GM12878 (cell line): ENCODE measurements around the gene CD177. TPM values are rescaled to one million over a fixed set of nuclear protein-coding genes. Genes with fewer than 3 reads are reported as not detected.

Experiments
- ATAC-seq: fragments of 200-7000 bp; cut with Tn5 transposase; 3 replicates; pipeline ENCODE4 v1.9.1; 2020; ENCODE audit warnings: mild to moderate bottlenecking, moderate library complexity
- BruUV-seq: library from RNA; stranded (reverse); fragments of 400-500 nt; replicated peaks from 2 replicates; lab custom pipeline; 2021; lab: Mats Ljungman, UMichigan
- CTCF ChIA-PET: fragments of 300-600 bp; sonication (Branson Sonifier 250); formaldehyde crosslinking; extraction: SDS; loops from one replicate; lab custom pipeline; 2021; ENCODE audit warnings: inconsistent platforms; lab: Yijun Ruan, JAX
- POLR2A ChIA-PET: fragments of 350-600 bp; formaldehyde crosslinking; extraction: SDS; loops from one replicate; lab custom pipeline; 2021; ENCODE audit warnings: inconsistent platforms; lab: Charles Lee
- RAD21 ChIA-PET: fragments of 300-600 bp; sonication (Branson Sonifier 250); formaldehyde crosslinking; loops from one replicate; lab custom pipeline; 2023; ENCODE audit warnings: antibody characterized with exemption; ENCODE audit not compliant: unreplicated experiment; lab: Charles Lee
- SMC1A ChIA-PET: fragments of 300-600 bp; sonication (Branson Sonifier 250); formaldehyde crosslinking; loops from one replicate; lab custom pipeline; 2023; ENCODE audit not compliant: unreplicated experiment, uncharacterized antibody; lab: Charles Lee
- DNase-seq: peaks from one replicate; pipeline ENCODE4 v3.0.0-alpha.2; 2011; ENCODE audit warnings: low read depth, low spot score
- FAIRE-seq: peaks from 3 replicates; lab custom pipeline; 2011; peaks lifted over from hg19 to GRCh38; lab: Jason Lieb, UNC
- H2AFZ ChIP-seq: 2 replicates; pipeline ENCODE4 v1.6.0; 2011; ENCODE audit warnings: low read depth, low read length, control low read depth; ENCODE audit not compliant: control insufficient read depth
- H3K27ac ChIP-seq: 2 replicates; pipeline ENCODE4 v1.5.1; 2011; ENCODE audit warnings: control low read depth; ENCODE audit not compliant: control insufficient read depth, insufficient read depth
- H3K27me3 ChIP-seq, 2 experiments: replicated peaks in 1 of 2; 2 replicates each; pipeline versions ENCODE4 v1.6.0 to v1.6.1; 2011; ENCODE audit warnings: low read length in 1 of 2; ENCODE audit not compliant: control insufficient read depth in 2 of 2, insufficient read depth in 2 of 2
- H3K36me3 ChIP-seq, 2 experiments: 2 replicates each; pipeline ENCODE4 v1.5.1; 2011; ENCODE audit warnings: low read length in 1 of 2; ENCODE audit not compliant: control insufficient read depth in 2 of 2, insufficient read depth in 2 of 2
- H3K4me1 ChIP-seq: 2 replicates; pipeline ENCODE4 v1.6.1; 2011; ENCODE audit warnings: mild to moderate bottlenecking, low read length, moderate library complexity, mixed read lengths; ENCODE audit not compliant: control insufficient read depth, insufficient read depth
- H3K4me2 ChIP-seq: 2 replicates; pipeline ENCODE4 v1.6.0; 2011; ENCODE audit warnings: control low read depth; ENCODE audit not compliant: control insufficient read depth, insufficient read depth
- H3K4me3 ChIP-seq: fragments of 200-600 bp; sonication (generic); 2 replicates; pipeline ENCODE4 v1.5.1; 2016
- H3K79me2 ChIP-seq: 2 replicates; pipeline ENCODE4 v1.6.0; 2011; ENCODE audit warnings: low read length; ENCODE audit not compliant: control insufficient read depth, insufficient read depth
- H3K9ac ChIP-seq: 2 replicates; pipeline ENCODE4 v1.8.0; 2011; ENCODE audit warnings: low read length, control low read depth, mixed read lengths; ENCODE audit not compliant: control insufficient read depth, insufficient read depth
- H3K9me3 ChIP-seq: replicated peaks from 3 replicates; pipeline ENCODE4 v1.5.1; 2011; ENCODE audit warnings: mild to moderate bottlenecking, low read length; ENCODE audit not compliant: control insufficient read depth, insufficient read depth
- H4K20me1 ChIP-seq: 2 replicates; pipeline ENCODE4 v1.6.0; 2011; ENCODE audit not compliant: control insufficient read depth, insufficient read depth
- ATF3 ChIP-seq: IDR thresholded peaks from 2 replicates; pipeline ENCODE4 v1.6.1; 2011; ENCODE audit warnings: low read depth, mild to moderate bottlenecking, low read length, moderate library complexity, borderline replicate concordance; ENCODE audit errors: extremely low read depth
- CBX3 ChIP-seq: fragments of 200-600 bp; sonication (generic); IDR thresholded peaks from 2 replicates; pipeline ENCODE4 v1.6.1; 2016; ENCODE audit warnings: low read depth, borderline replicate concordance
- HCFC1 ChIP-seq: fragments of 150-350 bp; IDR thresholded peaks from 2 replicates; pipeline ENCODE4 v1.6.1; 2014; ENCODE audit warnings: low read length
- NRF1 ChIP-seq: conservative IDR thresholded peaks from 2 replicates; pipeline ENCODE4 v1.6.1; 2011; ENCODE audit warnings: mild to moderate bottlenecking, low read depth, low read length, improper control_type of control experiment
- RELA ChIP-seq: fragments of 450-650 bp; IDR thresholded peaks from 2 replicates; pipeline ENCODE4 v1.8.0; 2014; ENCODE audit warnings: borderline replicate concordance; ENCODE audit not compliant: partially characterized antibody
- SIN3A ChIP-seq: IDR thresholded peaks from 2 replicates; pipeline ENCODE4 v1.6.1; 2012; ENCODE audit warnings: low read depth, low read length, improper control_type of control experiment
- SMAD5 ChIP-seq: IDR thresholded peaks from 2 replicates; pipeline ENCODE4 v1.6.1; 2016; ENCODE audit warnings: antibody characterized with exemption, low read depth
- SUZ12 ChIP-seq: fragments of 200-600 bp; sonication (generic); IDR thresholded peaks from one replicate; pipeline ENCODE4 v1.6.1; 2018; ENCODE audit warnings: antibody characterized with exemption, mild to moderate bottlenecking; ENCODE audit not compliant: unreplicated experiment
- ZZZ3 ChIP-seq: IDR thresholded peaks from 2 replicates; pipeline ENCODE4 v1.6.1; 2011; ENCODE audit warnings: low read depth; ENCODE audit not compliant: control insufficient read depth, insufficient read length
- WGBS: methylation state at CpG from one replicate; pipeline ENCODE4 v1.1.6; 2016; ENCODE audit warnings: low lambda C conversion rate; ENCODE audit not compliant: insufficient replicate concordance, insufficient coverage; ENCODE audit errors: missing lambda C conversion rate; 5-methylcytosine and 5-hydroxymethylcytosine counted together
- in situ Hi-C: fragments of 300-500 bp; cut with MboI; formaldehyde crosslinking; loops from 9 replicates; pipeline ENCODE4 v1.14.3; 2018; ENCODE audit warnings: mixed read lengths
- intact Hi-C: fragments of 100-400 bp; cut with micrococcal nuclease; formaldehyde crosslinking; loops from one replicate; pipeline ENCODE4 v1.14.2; 2022; ENCODE audit not compliant: unreplicated experiment
- polyA plus RNA-seq, 11 experiments: library from polyadenylated mRNA; depleted of rRNA in 4 of 11; unstranded in 6 of 11; stranded (reverse) in 5 of 11; fragments of >200 nt; fragmentation: Nextera tagmentation in 4 of 11; fragmentation: Illumina TruSeq in 1 of 11; extraction: Ambion mirVana in 4 of 11; extraction: Trizol in 1 of 11; gene quantifications; 1 replicate in 1 of 11; 2 replicates in 10 of 11; pipeline versions ENCODE4 v1.2.1 to v1.2.3, GENCODE V29; 2011 to 2016; ENCODE audit warnings: inconsistent platforms in 2 of 11, missing spikeins in 2 of 11, low read depth in 1 of 11
- total RNA-seq, 4 experiments: library from RNA; depleted of rRNA in 3 of 4; stranded (reverse); fragments of >200 nt in 3 of 4; fragmentation: Illumina TruSeq in 1 of 4; extraction: Trizol in 1 of 4; gene quantifications; 2 replicates each; pipeline versions ENCODE4 v1.2.1 to v1.2.3, GENCODE V29; 2013 to 2021
- TF ChIP-seq, protein P1 (sequence below): fragments of 450-650 bp; IDR thresholded peaks from 2 replicates; pipeline ENCODE4 v1.6.1; 2018; ENCODE audit warnings: mild to moderate bottlenecking, low read depth, moderate library complexity; ENCODE audit not compliant: partially characterized antibody

CD177 gene
- total and polyA plus RNA-seq, 10 of the 15 experiments (the other 5 are each of a cell fraction or from before 2014, with no cell fraction given): not detected

DNA sequence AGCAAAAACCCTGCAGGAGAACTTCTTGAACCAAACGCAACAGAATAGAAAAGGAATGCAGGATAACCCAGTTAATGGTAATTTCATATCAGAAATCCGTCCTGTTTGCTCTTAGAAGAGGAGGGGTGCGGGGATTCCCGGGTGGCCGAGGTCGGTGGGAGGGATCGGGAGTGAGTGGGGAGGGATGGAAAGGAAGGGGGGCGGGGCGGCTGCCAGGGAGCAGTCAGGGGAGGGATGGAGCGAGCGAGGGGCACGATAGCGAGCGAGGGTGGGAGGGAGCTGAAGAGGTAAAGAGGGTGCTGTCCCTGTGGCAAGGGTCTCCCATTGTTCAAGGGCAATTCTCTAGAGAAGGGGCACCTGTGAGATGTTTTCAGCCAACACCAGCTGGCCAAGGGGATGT is 26.5 kb downstream of the CD177 start:
- FAIRE-seq: no peak
- intact Hi-C loops: no loop called here
- H4K20me1 ChIP-seq: no peaks in the 10 kb centered on the region

More for the DNA sequence above, 26.5 kb downstream of the CD177 start:
- Histone ChIP-seq H3K36me3 (no peaks in the 10 kb centered on the region), H2AFZ (no peak overlapping the region), H3K79me2 (no peaks in the 10 kb centered on the region), H3K4me1 (no peaks in the 10 kb centered on the region), H3K9ac (no peak overlapping the region), H3K27ac (no peak overlapping the region), H3K4me2 (no peak overlapping the region), H3K4me3 (no peak overlapping the region), H3K27me3 (no peaks in the 10 kb centered on the region), H3K9me3 (no peaks in the 10 kb centered on the region)
- POLR2A ChIA-PET: no interaction called here
- RAD21 ChIA-PET: no interaction called here
- BruUV-seq: no TSS peak
- CTCF ChIA-PET: no interaction called here
- no peak for DNase-seq
- 3% methylated on average over 2 of the region's 14 CpGs for WGBS
- in situ Hi-C loops: no loop called here
- no peak for ATAC-seq
- SMC1A ChIA-PET: no interaction called here
- TF ChIP-seq NRF1 (no peak), SUZ12 (no peak), SMAD5 (no peak), ATF3 (no peak), ZZZ3 (no peak), CBX3 (no peak), RELA (no peak), SIN3A (no peak), HCFC1 (no peak)
- TF ChIP-seq, protein P1, sequence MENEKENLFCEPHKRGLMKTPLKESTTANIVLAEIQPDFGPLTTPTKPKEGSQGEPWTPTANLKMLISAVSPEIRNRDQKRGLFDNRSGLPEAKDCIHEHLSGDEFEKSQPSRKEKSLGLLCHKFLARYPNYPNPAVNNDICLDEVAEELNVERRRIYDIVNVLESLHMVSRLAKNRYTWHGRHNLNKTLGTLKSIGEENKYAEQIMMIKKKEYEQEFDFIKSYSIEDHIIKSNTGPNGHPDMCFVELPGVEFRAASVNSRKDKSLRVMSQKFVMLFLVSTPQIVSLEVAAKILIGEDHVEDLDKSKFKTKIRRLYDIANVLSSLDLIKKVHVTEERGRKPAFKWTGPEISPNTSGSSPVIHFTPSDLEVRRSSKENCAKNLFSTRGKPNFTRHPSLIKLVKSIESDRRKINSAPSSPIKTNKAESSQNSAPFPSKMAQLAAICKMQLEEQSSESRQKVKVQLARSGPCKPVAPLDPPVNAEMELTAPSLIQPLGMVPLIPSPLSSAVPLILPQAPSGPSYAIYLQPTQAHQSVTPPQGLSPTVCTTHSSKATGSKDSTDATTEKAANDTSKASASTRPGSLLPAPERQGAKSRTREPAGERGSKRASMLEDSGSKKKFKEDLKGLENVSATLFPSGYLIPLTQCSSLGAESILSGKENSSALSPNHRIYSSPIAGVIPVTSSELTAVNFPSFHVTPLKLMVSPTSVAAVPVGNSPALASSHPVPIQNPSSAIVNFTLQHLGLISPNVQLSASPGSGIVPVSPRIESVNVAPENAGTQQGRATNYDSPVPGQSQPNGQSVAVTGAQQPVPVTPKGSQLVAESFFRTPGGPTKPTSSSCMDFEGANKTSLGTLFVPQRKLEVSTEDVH: no peak
